NT2/D1 (cell line): ENCODE measurements around the gene TMED10.

Experiments used
- SUZ12 ChIP-seq: IDR thresholded peaks from 2 replicates; pipeline ENCODE4 v1.6.1; 2011; ENCODE audit not compliant: insufficient read length, insufficient read depth; ENCODE audit errors: extremely low read depth
- YY1 ChIP-seq: IDR thresholded peaks from 2 replicates; pipeline ENCODE4 v1.6.1; 2011; ENCODE audit not compliant: insufficient read length, insufficient read depth

- TF ChIP-seq SUZ12 = no peak
- no peak for TF ChIP-seq YY1
These were observed 36.8 kb upstream of the TMED10 start for GRCh38 chr14:75213172-75213571.
